ENCODE data around the gene PDAP1. TPM values are rescaled to one million over a fixed set of nuclear protein-coding genes. Genes with fewer than 3 reads are reported as not detected.

The PDAP1 gene
- total and polyA plus RNA-seq, 7 donors: 84.5 to 194 (median 89.5) TPM

DNA sequence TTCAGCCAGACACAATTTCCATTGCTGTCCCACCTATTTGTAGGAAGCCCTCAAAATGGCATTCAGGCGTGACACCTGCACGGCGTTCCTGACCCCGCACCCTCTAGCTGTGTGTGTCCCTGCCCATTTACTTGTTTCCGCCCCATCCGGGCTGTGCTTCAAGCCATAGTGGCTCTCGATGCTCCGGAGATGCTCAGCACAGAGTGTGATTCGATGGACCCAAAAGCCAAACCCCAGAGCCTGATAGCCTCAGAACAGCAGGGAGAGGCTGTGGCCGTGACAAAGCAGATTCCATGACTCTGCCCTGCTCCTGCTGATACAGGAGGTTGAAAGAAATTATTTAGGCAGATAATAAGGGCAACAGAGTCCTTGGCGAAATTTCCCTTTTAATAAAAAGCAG, 13.8 kb upstream of the PDAP1 start:
- peaks cover 35 to 82% (median 53%) of the 10 kb centered on the region in 4 donors for H3K36me3 ChIP-seq
- no peaks in the 10 kb centered on the region for H3K9me3 ChIP-seq
- no peak overlapping the region for H3K27ac ChIP-seq
- H3K4me3 ChIP-seq: no peak overlapping the region
- TF ChIP-seq, protein P1, sequence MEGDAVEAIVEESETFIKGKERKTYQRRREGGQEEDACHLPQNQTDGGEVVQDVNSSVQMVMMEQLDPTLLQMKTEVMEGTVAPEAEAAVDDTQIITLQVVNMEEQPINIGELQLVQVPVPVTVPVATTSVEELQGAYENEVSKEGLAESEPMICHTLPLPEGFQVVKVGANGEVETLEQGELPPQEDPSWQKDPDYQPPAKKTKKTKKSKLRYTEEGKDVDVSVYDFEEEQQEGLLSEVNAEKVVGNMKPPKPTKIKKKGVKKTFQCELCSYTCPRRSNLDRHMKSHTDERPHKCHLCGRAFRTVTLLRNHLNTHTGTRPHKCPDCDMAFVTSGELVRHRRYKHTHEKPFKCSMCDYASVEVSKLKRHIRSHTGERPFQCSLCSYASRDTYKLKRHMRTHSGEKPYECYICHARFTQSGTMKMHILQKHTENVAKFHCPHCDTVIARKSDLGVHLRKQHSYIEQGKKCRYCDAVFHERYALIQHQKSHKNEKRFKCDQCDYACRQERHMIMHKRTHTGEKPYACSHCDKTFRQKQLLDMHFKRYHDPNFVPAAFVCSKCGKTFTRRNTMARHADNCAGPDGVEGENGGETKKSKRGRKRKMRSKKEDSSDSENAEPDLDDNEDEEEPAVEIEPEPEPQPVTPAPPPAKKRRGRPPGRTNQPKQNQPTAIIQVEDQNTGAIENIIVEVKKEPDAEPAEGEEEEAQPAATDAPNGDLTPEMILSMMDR (IDR thresholded peaks at IDR 0.05): no peak
- TF ChIP-seq POLR2A (IDR thresholded peaks at IDR 0.05): no peak
- no peak for TF ChIP-seq EP300 (IDR thresholded peaks at IDR 0.05)
- TF ChIP-seq POLR2AphosphoS5 (IDR thresholded peaks at IDR 0.05): no peak
- WGBS, 2 donors: 93 to 95% methylated on average over 11 of the region's 11 CpGs
- no peak for DNase-seq
- intact Hi-C loops (cut with DNase I): no loop called here
- no peaks in the 10 kb centered on the region for H3K27me3 ChIP-seq
- no peaks in the 10 kb centered on the region for H3K4me1 ChIP-seq

DNA sequence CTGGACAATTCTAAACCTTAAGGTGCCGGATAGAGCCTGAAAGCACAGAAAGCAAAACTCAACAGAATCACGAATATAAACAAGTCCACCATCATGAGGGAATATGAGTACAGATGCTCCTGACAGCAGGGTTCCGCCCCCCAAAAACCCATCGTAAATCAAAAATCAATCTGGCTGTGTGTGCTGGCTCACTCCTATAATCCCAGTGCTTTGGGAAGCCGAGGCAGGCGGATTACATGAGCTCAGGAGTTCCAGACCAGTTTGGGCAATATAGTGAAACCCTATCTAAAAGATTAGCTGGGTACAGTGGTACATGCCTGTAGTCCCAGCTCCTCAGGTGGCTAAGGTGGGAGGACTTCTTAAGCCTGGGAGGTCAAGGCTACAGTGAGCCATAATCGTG, 12.6 kb upstream of the PDAP1 start:
- no peak overlapping the region for H3K27ac ChIP-seq
- TF ChIP-seq EP300 (IDR thresholded peaks at IDR 0.05) (no peak), POLR2AphosphoS5 (IDR thresholded peaks at IDR 0.05) (no peak), POLR2A (IDR thresholded peaks at IDR 0.05) (no peak)
- TF ChIP-seq, protein P1 (IDR thresholded peaks at IDR 0.05): no peak
- no peaks in the 10 kb centered on the region for H3K4me1 ChIP-seq
- WGBS, 2 donors: 92 to 94% methylated on average over 7 of the region's 7 CpGs
- H3K27me3 ChIP-seq: no peaks in the 10 kb centered on the region
- intact Hi-C loops (cut with DNase I): no loop called here
- no peaks in the 10 kb centered on the region for H3K9me3 ChIP-seq
- H3K36me3 ChIP-seq: peaks cover 46 to 94% (median 62%) of the 10 kb centered on the region in 4 donors
- DNase-seq: no peak
- no peak overlapping the region for H3K4me3 ChIP-seq

DNA sequence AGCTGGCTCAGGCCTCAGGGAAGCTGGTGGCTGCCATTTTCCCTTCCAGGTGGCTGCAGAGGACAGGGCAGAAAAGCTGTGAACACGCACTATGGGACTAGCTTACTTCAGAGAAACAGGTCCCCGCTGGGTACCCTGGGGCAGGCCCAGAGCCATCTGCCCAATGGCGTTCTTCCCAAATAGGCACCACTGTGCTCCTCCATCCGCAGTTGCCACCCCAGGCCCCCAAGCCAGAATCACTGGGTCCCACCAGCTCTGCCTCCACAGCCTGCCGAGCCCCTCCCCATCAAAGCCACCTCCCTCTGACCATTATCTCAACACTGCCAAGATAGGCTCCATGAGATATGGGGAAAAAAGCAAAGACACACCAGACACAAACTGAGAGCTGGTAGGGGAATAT, 11.8 kb upstream of the PDAP1 start:
- H3K27ac ChIP-seq: no peak overlapping the region
- no peaks in the 10 kb centered on the region for H3K4me1 ChIP-seq
- no peak overlapping the region for H3K4me3 ChIP-seq
- DNase-seq: no peak
- WGBS, 2 donors: 95 to 96% methylated on average over 5 of the region's 5 CpGs
- intact Hi-C loops (cut with DNase I): no loop called here
- no peak for TF ChIP-seq POLR2A (IDR thresholded peaks at IDR 0.05)
- no peak for TF ChIP-seq POLR2AphosphoS5 (IDR thresholded peaks at IDR 0.05)
- TF ChIP-seq, protein P1 (IDR thresholded peaks at IDR 0.05): no peak
- TF ChIP-seq EP300 (IDR thresholded peaks at IDR 0.05): no peak
- H3K36me3 ChIP-seq: peaks cover 48 to 95% (median 64%) of the 10 kb centered on the region in 4 donors
- H3K27me3 ChIP-seq: no peaks in the 10 kb centered on the region
- H3K9me3 ChIP-seq: no peaks in the 10 kb centered on the region

DNA sequence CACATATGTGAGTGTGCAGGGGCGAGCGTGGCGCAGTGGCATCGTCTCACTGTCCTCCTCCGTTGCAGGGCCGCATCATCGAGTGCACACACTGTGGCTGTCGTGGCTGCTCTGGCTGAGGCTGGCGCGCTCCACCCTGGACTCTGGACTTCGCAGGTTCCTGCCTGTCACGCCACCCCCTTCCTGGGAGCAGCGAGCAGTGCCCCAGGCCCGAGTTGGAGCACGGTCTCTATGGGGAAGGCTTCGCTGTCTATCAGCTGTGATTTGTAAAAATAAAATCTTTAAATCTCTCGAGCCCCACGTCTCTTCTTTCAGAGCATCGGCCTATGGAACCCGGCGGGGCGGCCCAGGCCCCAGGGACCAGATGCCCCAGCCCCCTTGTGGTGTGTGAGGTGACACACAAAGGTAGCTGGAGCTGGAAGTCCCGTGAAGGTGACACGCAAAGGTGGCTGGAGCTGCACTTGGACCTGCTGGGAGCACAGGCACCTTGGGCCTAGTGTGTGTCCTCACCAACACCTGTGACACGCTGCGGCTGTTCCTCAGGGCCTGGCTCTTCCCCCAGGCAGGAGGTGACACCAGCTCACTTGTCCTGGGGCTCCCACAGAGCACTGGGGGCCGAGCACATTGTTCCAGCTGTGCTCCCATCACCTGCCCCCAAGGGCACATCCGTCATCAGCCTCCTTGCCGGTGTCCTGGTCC, 11.1 kb upstream of the PDAP1 start:
- WGBS, 2 donors: 92% methylated on average over 29 of the region's 29 CpGs
- no peak for TF ChIP-seq POLR2AphosphoS5 (IDR thresholded peaks at IDR 0.05)
- TF ChIP-seq EP300 (IDR thresholded peaks at IDR 0.05): no peak
- TF ChIP-seq, protein P1 (IDR thresholded peaks at IDR 0.05): no peak
- TF ChIP-seq POLR2A (IDR thresholded peaks at IDR 0.05): no peak
- no peaks in the 10 kb centered on the region for H3K9me3 ChIP-seq
- no peaks in the 10 kb centered on the region for H3K4me1 ChIP-seq
- peaks cover 48 to 95% (median 61%) of the 10 kb centered on the region in 4 donors for H3K36me3 ChIP-seq
- no peaks in the 10 kb centered on the region for H3K27me3 ChIP-seq
- intact Hi-C loops (cut with DNase I): no loop called here
- H3K27ac ChIP-seq: no peak overlapping the region
- no peak for DNase-seq
- no peak overlapping the region for H3K4me3 ChIP-seq

DNA sequence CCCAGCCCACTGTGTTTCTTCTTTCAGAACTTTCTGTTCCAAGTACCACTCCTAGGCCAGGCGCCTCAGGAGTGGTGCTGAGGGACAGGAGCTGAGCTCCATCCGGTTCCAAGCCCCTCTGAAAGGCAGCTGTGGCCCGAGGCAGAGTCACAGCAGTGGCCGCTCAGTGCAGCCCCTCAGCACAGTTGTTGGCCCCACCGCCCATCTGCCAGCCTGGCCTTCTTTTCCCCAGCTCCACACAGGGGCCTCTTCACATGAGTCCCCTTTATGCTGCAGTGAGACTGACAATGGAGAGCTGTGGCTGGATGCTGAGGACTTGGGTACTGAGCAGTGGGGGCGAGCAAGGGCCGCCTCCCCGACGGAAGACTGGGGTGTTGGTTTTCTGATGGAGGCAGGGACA, 9.9 kb upstream of the PDAP1 start:
- no peak overlapping the region for H3K4me3 ChIP-seq
- H3K27me3 ChIP-seq: no peaks in the 10 kb centered on the region
- TF ChIP-seq POLR2AphosphoS5 (IDR thresholded peaks at IDR 0.05) (no peak), POLR2A (IDR thresholded peaks at IDR 0.05) (no peak), EP300 (IDR thresholded peaks at IDR 0.05) (no peak)
- TF ChIP-seq, protein P1 (IDR thresholded peaks at IDR 0.05): no peak
- intact Hi-C loops (cut with DNase I): no loop called here
- WGBS, 2 donors: 95 to 96% methylated on average over 9 of the region's 9 CpGs
- no peaks in the 10 kb centered on the region for H3K9me3 ChIP-seq
- H3K36me3 ChIP-seq: peaks cover 48 to 95% (median 62%) of the 10 kb centered on the region in 4 donors
- DNase-seq: no peak
- H3K27ac ChIP-seq: no peak overlapping the region
- no peaks in the 10 kb centered on the region for H3K4me1 ChIP-seq

Measured in sigmoid colon (tissue), 7 donors.